H1 (cell line): ENCODE results near the gene SV2C. TPM values are rescaled to one million over a fixed set of nuclear protein-coding genes. Genes with fewer than 3 reads are reported as not detected.
A peak's percentile ranks its signal among the peaks of the same experiment; 100 is the strongest.

ENCODE experiments used
- CBX8 ChIP-seq: fragments of 300-800, 300-1000 bp; sonication (generic); IDR thresholded peaks from 2 replicates; pipeline ENCODE4 v1.7.1; 2016; ENCODE audit warnings: low read depth, low read length, borderline replicate concordance
- CTCF ChIP-seq, 3 experiments: IDR thresholded peaks; 1 replicate in 2 of 3; 2 replicates in 1 of 3; pipeline versions ENCODE4 v1.5.1 to v1.6.1; 2011; ENCODE audit warnings: low read length in 3 of 3, mild to moderate bottlenecking in 3 of 3, inconsistent platforms in 2 of 3, low read depth in 1 of 3, moderate library complexity in 1 of 3; ENCODE audit not compliant: insufficient read depth in 1 of 3; ENCODE audit errors: control extremely low read depth in 1 of 3
- FOSL1 ChIP-seq: IDR thresholded peaks from 2 replicates; pipeline ENCODE4 v1.6.1; 2011; ENCODE audit warnings: mild to moderate bottlenecking, low read depth, low read length, moderate library complexity; ENCODE audit not compliant: insufficient read depth
- HDAC6 ChIP-seq: IDR thresholded peaks from one replicate; pipeline ENCODE4 v1.7.1; 2012; ENCODE audit warnings: low read depth, mild to moderate bottlenecking, inconsistent platforms, low read length, moderate library complexity
- PHF8 ChIP-seq: fragments of 200-600 bp; sonication (generic); conservative IDR thresholded peaks from 2 replicates; pipeline ENCODE4 v1.7.1; 2012; ENCODE audit warnings: low read depth, mild to moderate bottlenecking, inconsistent platforms, low read length, moderate library complexity
- POLR2A ChIP-seq, 2 experiments: IDR thresholded peaks; 1 replicate in 1 of 2; 2 replicates in 1 of 2; pipeline ENCODE4 v1.6.1; 2011; ENCODE audit warnings: low read depth in 2 of 2, low read length in 2 of 2, mild to moderate bottlenecking in 2 of 2; ENCODE audit errors: control extremely low read depth in 1 of 2
- RAD21 ChIP-seq, 2 experiments: IDR thresholded peaks in 1 of 2; conservative IDR thresholded peaks in 1 of 2; 2 replicates each; pipeline ENCODE4 v1.6.1; 2011; ENCODE audit warnings: low read depth in 2 of 2, low read length in 2 of 2, improper control_type of control experiment in 1 of 2, inconsistent platforms in 1 of 2, mild to moderate bottlenecking in 1 of 2, moderate library complexity in 1 of 2
- SUZ12 ChIP-seq: fragments of 200-600 bp; sonication (generic); IDR thresholded peaks from 2 replicates; pipeline ENCODE4 v1.6.1; 2012; ENCODE audit warnings: mild to moderate bottlenecking, inconsistent platforms, low read length, moderate library complexity, mixed read lengths
- TAF7 ChIP-seq: optimal IDR thresholded peaks from 2 replicates; pipeline ENCODE3; 2011; ENCODE audit warnings: low read depth, mild to moderate bottlenecking, inconsistent platforms, low read length, moderate library complexity, borderline replicate concordance
- ZNF274 ChIP-seq: IDR thresholded peaks from 2 replicates; pipeline ENCODE4 v1.7.0; 2012; ENCODE audit warnings: low read length, borderline replicate concordance; ENCODE audit errors: extremely low read depth
- polyA plus RNA-seq, 7 experiments: library from polyadenylated mRNA; depleted of rRNA in 3 of 7; stranded (reverse) in 5 of 7; unstranded in 2 of 7; fragments of >200 nt in 5 of 7; fragments of 200-250 nt in 2 of 7; gene quantifications; 1 replicate in 5 of 7; 2 replicates in 1 of 7; 4 replicates in 1 of 7; pipeline versions ENCODE4 v1.2.1 to v1.2.3, GENCODE V29; 2011 to 2013; ENCODE audit warnings: missing spikeins in 2 of 7, mixed read lengths in 2 of 7
- total RNA-seq: library from RNA; stranded (reverse); fragmentation: NEBNext Ultra II Directional; extraction: Animal tissue kit (Norgen Biotek cat#: 25700); gene quantifications from 2 replicates; pipeline ENCODE4 v1.2.1, GENCODE V29; 2021

The SV2C gene
- total and polyA plus RNA-seq, 2 of the 8 experiments (the other 6 are each of a cell fraction or from before 2014, with no cell fraction given) = 0.08 to 0.24 TPM

- TF ChIP-seq CBX8 = no peak
- TF ChIP-seq TAF7 = no peak
- no peak for TF ChIP-seq POLR2A (IDR thresholded peaks at IDR 0.05; ENCODE audit: control extremely low read depth in 1 of 2, low read depth in 2 of 2, low read length in 2 of 2)
- TF ChIP-seq RAD21 (IDR thresholded peaks at IDR 0.05 in 1 of 2, conservative IDR thresholded peaks at IDR 0.05 in 1 of 2; ENCODE audit: low read depth in 2 of 2, low read length in 2 of 2) = peak in 1 of 2 experiments; percentile 0; a peak in 1 of 4 replicates
- TF ChIP-seq FOSL1 = no peak
- peak; percentile 47 for TF ChIP-seq SUZ12
- TF ChIP-seq HDAC6 = no peak
- TF ChIP-seq ZNF274 = no peak
- TF ChIP-seq CTCF (IDR thresholded peaks at IDR 0.05; ENCODE audit: control extremely low read depth in 1 of 3, insufficient read depth in 1 of 3, low read depth in 1 of 3, low read length in 3 of 3) = no peak
- 0 out of 2 replicates have a peak, but pooled peaks have one; percentile 3 for TF ChIP-seq PHF8
Observed at GRCh38 chr5:76083555-76084495, 642 bp downstream of the SV2C start (continued).
